Osteoblast (primary cell): Measurements from ENCODE around the gene RHBDL3. TPM values are rescaled to one million over a fixed set of nuclear protein-coding genes. Genes with fewer than 3 reads are reported as not detected.

Experiments
- DNase-seq: peaks from one replicate; pipeline ENCODE4 v3.0.0; 2011; ENCODE audit warnings: low spot score, mixed read lengths; ENCODE audit not compliant: insufficient read length; ENCODE audit errors: missing footprints
- H2AFZ ChIP-seq: 2 replicates; pipeline ENCODE4 v1.6.0; 2011; ENCODE audit warnings: mild to moderate bottlenecking, low read length
- H3K27ac ChIP-seq: 2 replicates; pipeline ENCODE4 v1.5.1; 2011; ENCODE audit warnings: mild to moderate bottlenecking, low read depth, low read length, moderate library complexity
- H3K27me3 ChIP-seq: 2 replicates; pipeline ENCODE4 v1.6.0; 2012; ENCODE audit warnings: mild to moderate bottlenecking, control low read depth, inconsistent platforms, low read length, moderate library complexity; ENCODE audit not compliant: insufficient read depth
- H3K36me3 ChIP-seq: 2 replicates; pipeline ENCODE4 v1.5.1; 2011; ENCODE audit warnings: mild to moderate bottlenecking, low read length, control low read depth, moderate library complexity; ENCODE audit not compliant: insufficient read depth
- H3K4me1 ChIP-seq: 2 replicates; pipeline ENCODE4 v1.5.1; 2011; ENCODE audit warnings: mild to moderate bottlenecking, low read length, control low read depth, moderate library complexity; ENCODE audit not compliant: insufficient read depth
- H3K4me2 ChIP-seq: 2 replicates; pipeline ENCODE4 v1.6.0; 2011; ENCODE audit warnings: mild to moderate bottlenecking, low read length; ENCODE audit not compliant: insufficient read depth
- H3K4me3 ChIP-seq: fragments of 200-600 bp; sonication (generic); 3 replicates; pipeline ENCODE4 v1.5.1; 2012; ENCODE audit warnings: mild to moderate bottlenecking, low read length, inconsistent platforms; ENCODE audit not compliant: insufficient read depth
- H3K79me2 ChIP-seq: 2 replicates; pipeline ENCODE4 v1.6.0; 2012; ENCODE audit warnings: mild to moderate bottlenecking, low read length, control low read depth, inconsistent platforms; ENCODE audit not compliant: insufficient read depth
- H3K9me3 ChIP-seq: 2 replicates; pipeline ENCODE4 v1.5.1; 2011; ENCODE audit warnings: low read depth, low read length, control low read depth
- H4K20me1 ChIP-seq: 2 replicates; pipeline ENCODE4 v1.6.0; 2012; ENCODE audit warnings: mild to moderate bottlenecking, low read length, control low read depth; ENCODE audit not compliant: insufficient read depth
- total RNA-seq: library from RNA; depleted of rRNA; stranded (reverse); fragments of >200 nt; gene quantifications from 2 replicates; pipeline ENCODE4 v1.2.3, GENCODE V29; 2012
- TF ChIP-seq, protein P1 (sequence below): IDR thresholded peaks from 2 replicates; pipeline ENCODE4 v1.5.1; 2011; ENCODE audit warnings: mild to moderate bottlenecking, low read depth, low read length, moderate library complexity; ENCODE audit errors: extremely low read depth

Gene RHBDL3
- total RNA-seq, 1 donor = under 0.01 TPM

DNA sequence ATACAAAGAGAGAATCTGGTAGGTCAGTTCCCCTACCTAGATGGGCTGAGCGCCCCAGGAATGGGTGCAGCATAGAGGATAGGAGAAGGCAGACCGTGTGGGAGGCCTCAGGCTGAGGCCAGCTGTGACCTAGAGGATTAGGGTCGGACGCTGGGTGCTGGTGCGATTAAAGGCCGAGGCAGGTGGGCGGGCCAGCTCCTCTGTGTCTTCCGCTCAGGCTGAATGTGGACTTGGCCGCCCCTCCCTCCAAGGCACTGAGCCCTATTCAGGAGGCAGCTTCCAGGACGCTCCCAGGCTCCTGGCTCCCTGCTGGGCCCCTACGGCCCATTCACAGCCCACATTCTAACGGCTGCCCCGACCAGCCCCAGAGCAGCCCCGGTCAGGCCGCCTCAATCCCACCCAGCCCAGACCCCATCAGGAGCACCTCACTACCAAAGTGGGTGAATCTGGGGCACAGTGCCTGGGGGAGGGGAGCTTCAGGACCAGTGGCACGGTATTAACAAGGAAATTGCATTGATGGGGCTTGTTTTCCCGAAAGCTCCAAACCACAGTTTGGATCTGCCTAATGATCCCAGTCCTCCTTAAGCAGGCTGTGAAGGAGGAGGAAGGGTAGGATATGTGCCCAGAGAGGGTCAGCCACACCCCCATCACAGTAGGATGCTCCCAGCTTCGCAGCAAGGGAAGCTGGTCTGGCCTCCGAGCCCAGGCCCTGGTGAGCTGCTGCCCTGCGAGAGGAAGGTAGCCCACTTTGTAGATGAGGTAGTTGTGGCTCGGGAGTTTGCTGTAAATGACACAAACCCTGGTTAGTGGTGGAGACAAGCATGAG lies 14.5 kb downstream of the RHBDL3 start:
- Histone ChIP-seq H4K20me1 (peaks cover 2% of the 10 kb centered on the region), H3K27me3 (peaks cover 3% of the 10 kb centered on the region), H3K36me3 (no peaks in the 10 kb centered on the region), H3K4me1 (peaks cover 11% of the 10 kb centered on the region), H2AFZ (no peak overlapping the region), H3K27ac (no peak overlapping the region), H3K4me2 (no peak overlapping the region), H3K4me3 (no peak overlapping the region), H3K79me2 (no peaks in the 10 kb centered on the region), H3K9me3 (no peaks in the 10 kb centered on the region)
- TF ChIP-seq, protein P1, sequence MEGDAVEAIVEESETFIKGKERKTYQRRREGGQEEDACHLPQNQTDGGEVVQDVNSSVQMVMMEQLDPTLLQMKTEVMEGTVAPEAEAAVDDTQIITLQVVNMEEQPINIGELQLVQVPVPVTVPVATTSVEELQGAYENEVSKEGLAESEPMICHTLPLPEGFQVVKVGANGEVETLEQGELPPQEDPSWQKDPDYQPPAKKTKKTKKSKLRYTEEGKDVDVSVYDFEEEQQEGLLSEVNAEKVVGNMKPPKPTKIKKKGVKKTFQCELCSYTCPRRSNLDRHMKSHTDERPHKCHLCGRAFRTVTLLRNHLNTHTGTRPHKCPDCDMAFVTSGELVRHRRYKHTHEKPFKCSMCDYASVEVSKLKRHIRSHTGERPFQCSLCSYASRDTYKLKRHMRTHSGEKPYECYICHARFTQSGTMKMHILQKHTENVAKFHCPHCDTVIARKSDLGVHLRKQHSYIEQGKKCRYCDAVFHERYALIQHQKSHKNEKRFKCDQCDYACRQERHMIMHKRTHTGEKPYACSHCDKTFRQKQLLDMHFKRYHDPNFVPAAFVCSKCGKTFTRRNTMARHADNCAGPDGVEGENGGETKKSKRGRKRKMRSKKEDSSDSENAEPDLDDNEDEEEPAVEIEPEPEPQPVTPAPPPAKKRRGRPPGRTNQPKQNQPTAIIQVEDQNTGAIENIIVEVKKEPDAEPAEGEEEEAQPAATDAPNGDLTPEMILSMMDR = no peak
- peak; percentile 25 for DNase-seq

GRCh38 chr17:32281011-32281451 lies 15.4 kb downstream of the RHBDL3 start:
- H2AFZ ChIP-seq = no peak overlapping the region
- H3K4me2 ChIP-seq = no peak overlapping the region
- H3K27ac ChIP-seq = no peak overlapping the region
- TF ChIP-seq, protein P1 = no peak
- H3K4me1 ChIP-seq = peaks cover 3% of the 10 kb centered on the region
- H3K79me2 ChIP-seq = no peaks in the 10 kb centered on the region
- DNase-seq = peak; percentile 30
- no peaks in the 10 kb centered on the region for H3K9me3 ChIP-seq
- H3K4me3 ChIP-seq = no peak overlapping the region
- no peaks in the 10 kb centered on the region for H3K36me3 ChIP-seq
- H4K20me1 ChIP-seq = peaks cover 2% of the 10 kb centered on the region
- peaks cover 3% of the 10 kb centered on the region for H3K27me3 ChIP-seq

GRCh38 chr17:32283745-32284201 lies 18.1 kb downstream of the RHBDL3 start:
- TF ChIP-seq, protein P1 = no peak
- no peak overlapping the region for H3K27ac ChIP-seq
- DNase-seq = peak; percentile 91
- H2AFZ ChIP-seq = no peak overlapping the region
- peaks cover 3% of the 10 kb centered on the region for H3K27me3 ChIP-seq
- no peak overlapping the region for H3K4me3 ChIP-seq
- no peaks in the 10 kb centered on the region for H4K20me1 ChIP-seq
- no peaks in the 10 kb centered on the region for H3K36me3 ChIP-seq
- H3K9me3 ChIP-seq = no peaks in the 10 kb centered on the region
- H3K4me2 ChIP-seq = peak overlapping the region; percentile 22
- peaks cover 3% of the 10 kb centered on the region for H3K4me1 ChIP-seq
- H3K79me2 ChIP-seq = no peaks in the 10 kb centered on the region

DNA sequence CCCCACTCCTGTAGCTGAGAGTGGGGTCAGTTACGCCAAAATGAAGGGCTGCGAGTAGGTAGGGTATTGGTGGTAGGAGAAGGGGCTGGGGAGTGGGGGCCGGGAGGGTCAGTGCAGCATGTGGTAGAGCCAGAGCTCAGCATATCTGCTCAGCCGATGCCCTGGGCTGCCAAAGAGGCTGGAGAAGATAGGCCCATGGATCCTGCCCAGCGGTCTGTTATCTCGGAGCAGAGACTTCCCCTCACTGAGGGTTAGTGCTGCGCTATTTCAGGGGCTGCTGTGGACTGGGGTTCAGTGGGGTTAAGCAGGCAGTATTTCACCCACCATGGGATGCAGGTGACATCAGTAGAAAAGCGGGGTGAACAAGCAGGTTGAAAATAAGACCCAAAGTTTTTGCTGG lies 19.7 kb downstream of the RHBDL3 start:
- H4K20me1 ChIP-seq = no peaks in the 10 kb centered on the region
- no peak overlapping the region for H3K27ac ChIP-seq
- no peak for DNase-seq
- no peak overlapping the region for H2AFZ ChIP-seq
- H3K4me1 ChIP-seq = peaks cover 3% of the 10 kb centered on the region
- no peaks in the 10 kb centered on the region for H3K36me3 ChIP-seq
- no peak overlapping the region for H3K4me2 ChIP-seq
- H3K79me2 ChIP-seq = no peaks in the 10 kb centered on the region
- no peak overlapping the region for H3K4me3 ChIP-seq
- TF ChIP-seq, protein P1 = no peak
- no peaks in the 10 kb centered on the region for H3K9me3 ChIP-seq
- H3K27me3 ChIP-seq = no peaks in the 10 kb centered on the region
